GM23338 (cell line): ENCODE measurements around the gene LRRC75B. TPM values are rescaled to one million over a fixed set of nuclear protein-coding genes. Genes with fewer than 3 reads are reported as not detected.

ENCODE experiments used
- ATAC-seq: fragments of 200-7000 bp; cut with Tn5 transposase; 3 replicates; pipeline ENCODE4 v1.9.1; 2020
- DNase-seq: peaks from one replicate; pipeline ENCODE4 v3.0.0-alpha.2; 2015; ENCODE audit warnings: low spot score
- H2AFZ ChIP-seq: fragments of 200-600 bp; sonication (generic); 2 replicates; pipeline ENCODE4 v1.8.0; 2016; ENCODE audit warnings: antibody characterized with exemption, mild to moderate bottlenecking, moderate library complexity
- H3F3A ChIP-seq: fragments of 200-600 bp; sonication (generic); replicated peaks from 2 replicates; pipeline ENCODE4 v1.8.0; 2017; ENCODE audit warnings: antibody characterized with exemption, mixed run types, low read depth
- H3K27ac ChIP-seq: fragments of 200-600 bp; sonication (generic); 2 replicates; pipeline ENCODE4 v1.6.1; 2016; ENCODE audit warnings: low read depth
- H3K27me3 ChIP-seq: fragments of 200-600 bp; sonication (generic); 2 replicates; pipeline ENCODE4 v1.8.0; 2016; ENCODE audit warnings: mild to moderate bottlenecking, mixed run types, moderate library complexity; ENCODE audit not compliant: insufficient read depth
- H3K36me3 ChIP-seq: fragments of 200-600 bp; sonication (generic); 2 replicates; pipeline ENCODE4 v1.8.0; 2016; ENCODE audit warnings: mild to moderate bottlenecking; ENCODE audit not compliant: insufficient read depth
- H3K4me1 ChIP-seq: fragments of 200-600 bp; sonication (generic); 2 replicates; pipeline ENCODE4 v1.8.0; 2016; ENCODE audit warnings: mild to moderate bottlenecking, moderate library complexity; ENCODE audit not compliant: insufficient read depth
- H3K4me2 ChIP-seq: fragments of 200-600 bp; sonication (generic); 2 replicates; pipeline ENCODE4 v1.7.1; 2017; ENCODE audit warnings: mixed run types
- H3K4me3 ChIP-seq: fragments of 200-600 bp; sonication (generic); 2 replicates; pipeline ENCODE4 v1.6.1; 2016; ENCODE audit warnings: mixed run types
- H3K79me2 ChIP-seq: fragments of 200-600 bp; sonication (generic); replicated peaks from 2 replicates; pipeline ENCODE4 v1.8.0; 2017; ENCODE audit warnings: mild to moderate bottlenecking; ENCODE audit not compliant: insufficient read depth
- H3K9me2 ChIP-seq: fragments of 200-600 bp; sonication (generic); 2 replicates; pipeline ENCODE4 v1.8.0; 2017; ENCODE audit not compliant: insufficient read depth
- H4K20me1 ChIP-seq: fragments of 200-600 bp; sonication (generic); replicated peaks from 2 replicates; pipeline ENCODE4 v1.8.0; 2017; ENCODE audit warnings: mild to moderate bottlenecking; ENCODE audit not compliant: insufficient read depth
- H3K27ac Mint-ChIP-seq: 2 replicates; pipeline ENCODE4 v1.8.0; 2020; ENCODE audit warnings: inconsistent platforms, mild to moderate bottlenecking, moderate library complexity, mixed read lengths
- H3K27me3 Mint-ChIP-seq: 3 replicates; pipeline ENCODE4 v1.8.0; 2022; ENCODE audit warnings: low read depth, mild to moderate bottlenecking, moderate library complexity, mixed read lengths, inconsistent platforms; ENCODE audit not compliant: insufficient read depth, poor library complexity
- H3K36me3 Mint-ChIP-seq: 3 replicates; pipeline ENCODE4 v1.8.0; 2021; ENCODE audit warnings: low read depth, mild to moderate bottlenecking, inconsistent platforms, moderate library complexity, mixed read lengths
- H3K4me1 Mint-ChIP-seq: 3 replicates; pipeline ENCODE4 v1.8.0; 2020; ENCODE audit warnings: mild to moderate bottlenecking, inconsistent platforms, mixed read lengths
- H3K4me3 Mint-ChIP-seq: 3 replicates; pipeline ENCODE4 v1.8.0; 2021; ENCODE audit warnings: moderate library complexity, mild to moderate bottlenecking, inconsistent platforms, mixed read lengths
- H3K9me3 Mint-ChIP-seq: 3 replicates; pipeline ENCODE4 v1.8.0; 2020; ENCODE audit warnings: moderate library complexity, mild to moderate bottlenecking, inconsistent platforms, mixed read lengths
- CREB1 ChIP-seq: fragments of 250-450 bp; sonication (Bioruptor Pico); IDR thresholded peaks from 2 replicates; pipeline ENCODE4 v1.5.0; 2020; ENCODE audit warnings: low read depth, mild to moderate bottlenecking, moderate library complexity
- EZH2 ChIP-seq: fragments of 200-600 bp; sonication (generic); IDR thresholded peaks from one replicate; pipeline ENCODE4 v1.8.0; 2017; ENCODE audit warnings: antibody characterized with exemption, mild to moderate bottlenecking, low read depth; ENCODE audit not compliant: unreplicated experiment
- EZH2phosphoT487 ChIP-seq: fragments of 200-600 bp; sonication (generic); IDR thresholded peaks from one replicate; pipeline ENCODE4 v1.8.1; 2018; ENCODE audit warnings: antibody characterized with exemption; ENCODE audit not compliant: unreplicated experiment
- STAT1 ChIP-seq: IDR thresholded peaks from one replicate; pipeline ENCODE4 v1.6.1; 2016; ENCODE audit warnings: antibody characterized with exemption; ENCODE audit not compliant: unreplicated experiment
- ZNF114 ChIP-seq: fragments of 250-450 bp; sonication (Bioruptor Pico); IDR thresholded peaks from 2 replicates; pipeline ENCODE4 v1.5.0; 2020; ENCODE audit warnings: mild to moderate bottlenecking, moderate library complexity
- polyA plus RNA-seq: library from polyadenylated mRNA; unstranded; fragments of >200 nt; fragmentation: Nextera tagmentation; extraction: Ambion mirVana; gene quantifications from 2 replicates; pipeline ENCODE4 v1.2.1, GENCODE V29; 2016
- total RNA-seq: library from RNA; depleted of rRNA; stranded (reverse); fragments of >200 nt; shearing (Covaris generic); gene quantifications from 2 replicates; pipeline ENCODE4 v1.2.3, GENCODE V29; 2014
- TF ChIP-seq, protein P1 (sequence below): fragments of 250-450 bp; sonication (Bioruptor Pico); IDR thresholded peaks from 2 replicates; pipeline ENCODE4 v1.5.0; 2020; ENCODE audit warnings: mild to moderate bottlenecking, moderate library complexity
- TF ChIP-seq, protein P2 (sequence below), 2 experiments: fragments of 200-600 bp in 1 of 2; sonication (generic) in 1 of 2; conservative IDR thresholded peaks; 2 replicates each; pipeline versions ENCODE4 v1.5.1 to v1.6.1; 2016 to 2017; ENCODE audit warnings: antibody characterized with exemption in 2 of 2, low read depth in 2 of 2, mild to moderate bottlenecking in 2 of 2, moderate library complexity in 1 of 2
- TF ChIP-seq, protein P3 (sequence below): IDR thresholded peaks from 2 replicates; pipeline ENCODE4 v1.6.1; 2016; ENCODE audit warnings: antibody characterized with exemption

The LRRC75B gene
- total and polyA plus RNA-seq, 2 experiments from 2014 or later = 17.6 to 22.1 TPM

DNA sequence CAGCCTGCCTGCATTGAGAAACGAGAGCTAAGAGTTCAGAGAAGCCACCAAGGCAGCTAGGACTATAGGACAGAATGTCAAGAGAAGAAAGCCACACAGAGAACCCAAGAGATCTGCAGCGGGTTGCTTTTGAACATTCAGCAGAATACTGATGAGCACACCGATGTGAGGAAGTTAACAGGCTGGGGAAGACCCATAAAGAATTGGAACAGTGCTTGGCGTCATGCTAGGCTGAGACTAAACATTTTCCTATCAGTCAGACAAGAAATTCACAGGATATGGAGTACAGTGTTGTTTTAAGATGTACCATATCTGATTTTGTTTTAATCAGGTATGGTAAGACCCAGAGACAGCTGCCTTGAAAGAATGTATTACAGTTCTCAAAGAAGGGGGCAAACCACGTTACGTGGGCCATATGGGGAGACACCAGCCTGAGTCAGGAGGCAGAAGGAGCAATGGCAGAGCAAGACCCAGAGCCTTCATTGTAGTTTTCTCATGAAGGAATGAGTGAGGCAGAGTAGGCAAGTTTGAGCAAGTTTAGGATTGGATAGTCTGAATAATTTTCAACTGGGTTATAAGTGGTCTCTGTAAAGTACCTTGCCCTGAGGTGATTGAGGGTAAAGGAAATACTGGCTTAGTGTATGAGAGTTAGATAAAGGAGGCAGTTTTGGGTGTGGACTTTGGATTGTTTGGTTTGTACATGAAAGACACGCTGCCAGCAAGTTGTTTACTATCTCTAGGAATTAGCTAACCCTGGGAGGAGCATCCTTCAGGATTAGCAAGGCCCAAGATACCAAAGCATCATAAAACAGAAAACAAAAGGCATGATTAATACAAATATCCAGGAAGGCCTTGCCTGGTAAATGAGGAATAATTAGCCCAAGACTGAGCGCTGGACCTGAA lies 14.3 kb downstream of the LRRC75B start (continued):
- TF ChIP-seq, protein P1, sequence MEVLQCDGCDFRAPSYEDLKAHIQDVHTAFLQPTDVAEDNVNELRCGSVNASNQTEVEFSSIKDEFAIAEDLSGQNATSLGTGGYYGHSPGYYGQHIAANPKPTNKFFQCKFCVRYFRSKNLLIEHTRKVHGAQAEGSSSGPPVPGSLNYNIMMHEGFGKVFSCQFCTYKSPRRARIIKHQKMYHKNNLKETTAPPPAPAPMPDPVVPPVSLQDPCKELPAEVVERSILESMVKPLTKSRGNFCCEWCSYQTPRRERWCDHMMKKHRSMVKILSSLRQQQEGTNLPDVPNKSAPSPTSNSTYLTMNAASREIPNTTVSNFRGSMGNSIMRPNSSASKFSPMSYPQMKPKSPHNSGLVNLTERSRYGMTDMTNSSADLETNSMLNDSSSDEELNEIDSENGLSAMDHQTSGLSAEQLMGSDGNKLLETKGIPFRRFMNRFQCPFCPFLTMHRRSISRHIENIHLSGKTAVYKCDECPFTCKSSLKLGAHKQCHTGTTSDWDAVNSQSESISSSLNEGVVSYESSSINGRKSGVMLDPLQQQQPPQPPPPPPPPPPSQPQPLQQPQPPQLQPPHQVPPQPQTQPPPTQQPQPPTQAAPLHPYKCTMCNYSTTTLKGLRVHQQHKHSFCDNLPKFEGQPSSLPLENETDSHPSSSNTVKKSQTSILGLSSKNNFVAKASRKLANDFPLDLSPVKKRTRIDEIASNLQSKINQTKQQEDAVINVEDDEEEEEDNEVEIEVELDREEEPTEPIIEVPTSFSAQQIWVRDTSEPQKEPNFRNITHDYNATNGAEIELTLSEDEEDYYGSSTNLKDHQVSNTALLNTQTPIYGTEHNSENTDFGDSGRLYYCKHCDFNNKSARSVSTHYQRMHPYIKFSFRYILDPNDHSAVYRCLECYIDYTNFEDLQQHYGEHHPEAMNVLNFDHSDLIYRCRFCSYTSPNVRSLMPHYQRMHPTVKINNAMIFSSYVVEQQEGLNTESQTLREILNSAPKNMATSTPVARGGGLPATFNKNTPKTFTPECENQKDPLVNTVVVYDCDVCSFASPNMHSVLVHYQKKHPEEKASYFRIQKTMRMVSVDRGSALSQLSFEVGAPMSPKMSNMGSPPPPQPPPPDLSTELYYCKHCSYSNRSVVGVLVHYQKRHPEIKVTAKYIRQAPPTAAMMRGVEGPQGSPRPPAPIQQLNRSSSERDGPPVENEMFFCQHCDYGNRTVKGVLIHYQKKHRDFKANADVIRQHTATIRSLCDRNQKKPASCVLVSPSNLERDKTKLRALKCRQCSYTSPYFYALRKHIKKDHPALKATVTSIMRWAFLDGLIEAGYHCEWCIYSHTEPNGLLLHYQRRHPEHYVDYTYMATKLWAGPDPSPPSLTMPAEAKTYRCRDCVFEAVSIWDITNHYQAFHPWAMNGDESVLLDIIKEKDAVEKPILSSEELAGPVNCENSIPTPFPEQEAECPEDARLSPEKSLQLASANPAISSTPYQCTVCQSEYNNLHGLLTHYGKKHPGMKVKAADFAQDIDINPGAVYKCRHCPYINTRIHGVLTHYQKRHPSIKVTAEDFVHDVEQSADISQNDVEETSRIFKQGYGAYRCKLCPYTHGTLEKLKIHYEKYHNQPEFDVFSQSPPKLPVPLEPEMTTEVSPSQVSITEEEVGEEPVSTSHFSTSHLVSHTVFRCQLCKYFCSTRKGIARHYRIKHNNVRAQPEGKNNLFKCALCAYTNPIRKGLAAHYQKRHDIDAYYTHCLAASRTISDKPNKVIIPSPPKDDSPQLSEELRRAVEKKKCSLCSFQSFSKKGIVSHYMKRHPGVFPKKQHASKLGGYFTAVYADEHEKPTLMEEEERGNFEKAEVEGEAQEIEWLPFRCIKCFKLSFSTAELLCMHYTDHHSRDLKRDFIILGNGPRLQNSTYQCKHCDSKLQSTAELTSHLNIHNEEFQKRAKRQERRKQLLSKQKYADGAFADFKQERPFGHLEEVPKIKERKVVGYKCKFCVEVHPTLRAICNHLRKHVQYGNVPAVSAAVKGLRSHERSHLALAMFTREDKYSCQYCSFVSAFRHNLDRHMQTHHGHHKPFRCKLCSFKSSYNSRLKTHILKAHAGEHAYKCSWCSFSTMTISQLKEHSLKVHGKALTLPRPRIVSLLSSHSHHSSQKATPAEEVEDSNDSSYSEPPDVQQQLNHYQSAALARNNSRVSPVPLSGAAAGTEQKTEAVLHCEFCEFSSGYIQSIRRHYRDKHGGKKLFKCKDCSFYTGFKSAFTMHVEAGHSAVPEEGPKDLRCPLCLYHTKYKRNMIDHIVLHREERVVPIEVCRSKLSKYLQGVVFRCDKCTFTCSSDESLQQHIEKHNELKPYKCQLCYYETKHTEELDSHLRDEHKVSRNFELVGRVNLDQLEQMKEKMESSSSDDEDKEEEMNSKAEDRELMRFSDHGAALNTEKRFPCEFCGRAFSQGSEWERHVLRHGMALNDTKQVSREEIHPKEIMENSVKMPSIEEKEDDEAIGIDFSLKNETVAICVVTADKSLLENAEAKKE (CRISPR knock-in tag) = no peak
- TF ChIP-seq, protein P2, sequence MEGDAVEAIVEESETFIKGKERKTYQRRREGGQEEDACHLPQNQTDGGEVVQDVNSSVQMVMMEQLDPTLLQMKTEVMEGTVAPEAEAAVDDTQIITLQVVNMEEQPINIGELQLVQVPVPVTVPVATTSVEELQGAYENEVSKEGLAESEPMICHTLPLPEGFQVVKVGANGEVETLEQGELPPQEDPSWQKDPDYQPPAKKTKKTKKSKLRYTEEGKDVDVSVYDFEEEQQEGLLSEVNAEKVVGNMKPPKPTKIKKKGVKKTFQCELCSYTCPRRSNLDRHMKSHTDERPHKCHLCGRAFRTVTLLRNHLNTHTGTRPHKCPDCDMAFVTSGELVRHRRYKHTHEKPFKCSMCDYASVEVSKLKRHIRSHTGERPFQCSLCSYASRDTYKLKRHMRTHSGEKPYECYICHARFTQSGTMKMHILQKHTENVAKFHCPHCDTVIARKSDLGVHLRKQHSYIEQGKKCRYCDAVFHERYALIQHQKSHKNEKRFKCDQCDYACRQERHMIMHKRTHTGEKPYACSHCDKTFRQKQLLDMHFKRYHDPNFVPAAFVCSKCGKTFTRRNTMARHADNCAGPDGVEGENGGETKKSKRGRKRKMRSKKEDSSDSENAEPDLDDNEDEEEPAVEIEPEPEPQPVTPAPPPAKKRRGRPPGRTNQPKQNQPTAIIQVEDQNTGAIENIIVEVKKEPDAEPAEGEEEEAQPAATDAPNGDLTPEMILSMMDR (conservative IDR thresholded peaks at IDR 0.05; ENCODE audit: low read depth in 2 of 2) = no peak

DNA sequence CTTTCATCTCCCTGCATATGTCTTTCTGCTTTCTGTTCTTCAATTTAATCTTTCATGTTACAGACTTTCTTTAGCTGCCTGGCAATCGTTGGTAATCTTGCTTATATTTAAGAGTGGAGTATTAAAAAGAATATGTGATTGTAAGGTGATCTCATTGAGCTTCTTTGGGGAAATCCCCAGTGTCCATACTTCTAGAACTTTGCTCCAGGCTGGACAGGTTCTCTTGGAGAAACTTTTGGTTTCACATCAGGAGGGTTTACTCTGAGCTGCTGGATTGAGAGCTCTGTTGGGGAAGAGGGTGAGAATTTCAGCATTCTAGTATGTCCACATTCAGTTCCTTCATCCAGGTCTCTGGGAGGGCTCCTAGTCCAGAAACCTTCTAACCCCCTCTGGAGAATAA lies 16.1 kb downstream of the LRRC75B start:
- H3K4me1 ChIP-seq = no peaks in the 10 kb centered on the region
- no peak overlapping the region for H3K27ac ChIP-seq
- Mint-ChIP-seq H3K27me3 (peaks cover 8% of the 10 kb centered on the region), H3K36me3 (peaks cover 40% of the 10 kb centered on the region), H3K4me3 (no peak overlapping the region), H3K27ac (no peak overlapping the region), H3K9me3 (no peaks in the 10 kb centered on the region), H3K4me1 (no peaks in the 10 kb centered on the region)
- peaks cover 20% of the 10 kb centered on the region for H4K20me1 ChIP-seq
- H3K27me3 ChIP-seq = no peaks in the 10 kb centered on the region
- no peaks in the 10 kb centered on the region for H3K9me2 ChIP-seq
- H3K36me3 ChIP-seq = peaks cover 25% of the 10 kb centered on the region
- H3K79me2 ChIP-seq = no peaks in the 10 kb centered on the region
- H3F3A ChIP-seq = peaks cover 22% of the 10 kb centered on the region; the same call in 1 of the 2 replicates
- no peak overlapping the region for H2AFZ ChIP-seq
- no peak for DNase-seq
- no peak for ATAC-seq
- H3K4me2 ChIP-seq = no peak overlapping the region
- no peak overlapping the region for H3K4me3 ChIP-seq
- TF ChIP-seq EZH2phosphoT487 = no peak
- TF ChIP-seq, protein P2 (conservative IDR thresholded peaks at IDR 0.05; ENCODE audit: low read depth in 2 of 2) = no peak
- no peak for TF ChIP-seq STAT1
- no peak for TF ChIP-seq ZNF114
- TF ChIP-seq, protein P3, sequence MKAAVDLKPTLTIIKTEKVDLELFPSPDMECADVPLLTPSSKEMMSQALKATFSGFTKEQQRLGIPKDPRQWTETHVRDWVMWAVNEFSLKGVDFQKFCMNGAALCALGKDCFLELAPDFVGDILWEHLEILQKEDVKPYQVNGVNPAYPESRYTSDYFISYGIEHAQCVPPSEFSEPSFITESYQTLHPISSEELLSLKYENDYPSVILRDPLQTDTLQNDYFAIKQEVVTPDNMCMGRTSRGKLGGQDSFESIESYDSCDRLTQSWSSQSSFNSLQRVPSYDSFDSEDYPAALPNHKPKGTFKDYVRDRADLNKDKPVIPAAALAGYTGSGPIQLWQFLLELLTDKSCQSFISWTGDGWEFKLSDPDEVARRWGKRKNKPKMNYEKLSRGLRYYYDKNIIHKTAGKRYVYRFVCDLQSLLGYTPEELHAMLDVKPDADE = no peak
- no peak for TF ChIP-seq EZH2
- TF ChIP-seq CREB1 = no peak
